ENCODE results near the gene HDAC11. TPM values are rescaled to one million over a fixed set of nuclear protein-coding genes. Genes with fewer than 3 reads are reported as not detected.

HDAC11 gene
- total RNA-seq, 4 donors from 2014 or later, result 15.8 to 41.0 (median 32.2) TPM

DNA sequence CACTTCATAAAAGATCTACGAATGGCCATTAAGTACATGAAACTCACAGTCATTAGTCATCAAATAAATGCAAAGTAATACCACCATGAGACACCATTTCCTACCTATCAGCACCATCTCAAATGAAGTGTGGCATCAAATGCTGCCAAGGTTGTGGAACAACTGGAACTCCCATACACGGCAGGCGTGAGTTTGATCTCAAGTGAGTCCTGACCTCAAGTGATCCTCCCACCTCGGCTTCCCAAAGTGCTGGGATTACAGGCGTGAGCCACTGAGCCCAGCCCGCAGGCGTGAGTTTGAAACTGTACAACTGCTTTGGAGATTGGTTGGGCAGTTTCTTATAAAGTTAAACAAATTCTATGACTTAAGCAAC is 28.8 kb upstream of the HDAC11 start:
- intact Hi-C loops (cut with DNase I), result no loop called here
- Histone ChIP-seq H3K4me1 (peaks cover 10 to 15% (median 11%) of the 10 kb centered on the region in 4 donors), H3K9me3 (no peaks in the 10 kb centered on the region), H3K27me3 (no peaks in the 10 kb centered on the region), H3K36me3 (no peaks in the 10 kb centered on the region), H3K27ac (replicated peaks in 1 of 4) (peak overlapping the region; percentile 77 to 88 (median 83)), H3K4me3 (peak overlapping the region; percentile 55 to 66 (median 60))
- WGBS, result 3% methylated on average over 7 of the region's 7 CpGs
- TF ChIP-seq POLR2AphosphoS5 (IDR thresholded peaks at IDR 0.05), result no peak
- no peak for TF ChIP-seq POLR2A (IDR thresholded peaks at IDR 0.05; ENCODE audit: low read depth)
- TF ChIP-seq EP300 (IDR thresholded peaks at IDR 0.05), result no peak
- TF ChIP-seq, protein P1, sequence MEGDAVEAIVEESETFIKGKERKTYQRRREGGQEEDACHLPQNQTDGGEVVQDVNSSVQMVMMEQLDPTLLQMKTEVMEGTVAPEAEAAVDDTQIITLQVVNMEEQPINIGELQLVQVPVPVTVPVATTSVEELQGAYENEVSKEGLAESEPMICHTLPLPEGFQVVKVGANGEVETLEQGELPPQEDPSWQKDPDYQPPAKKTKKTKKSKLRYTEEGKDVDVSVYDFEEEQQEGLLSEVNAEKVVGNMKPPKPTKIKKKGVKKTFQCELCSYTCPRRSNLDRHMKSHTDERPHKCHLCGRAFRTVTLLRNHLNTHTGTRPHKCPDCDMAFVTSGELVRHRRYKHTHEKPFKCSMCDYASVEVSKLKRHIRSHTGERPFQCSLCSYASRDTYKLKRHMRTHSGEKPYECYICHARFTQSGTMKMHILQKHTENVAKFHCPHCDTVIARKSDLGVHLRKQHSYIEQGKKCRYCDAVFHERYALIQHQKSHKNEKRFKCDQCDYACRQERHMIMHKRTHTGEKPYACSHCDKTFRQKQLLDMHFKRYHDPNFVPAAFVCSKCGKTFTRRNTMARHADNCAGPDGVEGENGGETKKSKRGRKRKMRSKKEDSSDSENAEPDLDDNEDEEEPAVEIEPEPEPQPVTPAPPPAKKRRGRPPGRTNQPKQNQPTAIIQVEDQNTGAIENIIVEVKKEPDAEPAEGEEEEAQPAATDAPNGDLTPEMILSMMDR (IDR thresholded peaks at IDR 0.05), result no peak
- DNase-seq (ENCODE audit: extremely low spot score), result no peak

DNA sequence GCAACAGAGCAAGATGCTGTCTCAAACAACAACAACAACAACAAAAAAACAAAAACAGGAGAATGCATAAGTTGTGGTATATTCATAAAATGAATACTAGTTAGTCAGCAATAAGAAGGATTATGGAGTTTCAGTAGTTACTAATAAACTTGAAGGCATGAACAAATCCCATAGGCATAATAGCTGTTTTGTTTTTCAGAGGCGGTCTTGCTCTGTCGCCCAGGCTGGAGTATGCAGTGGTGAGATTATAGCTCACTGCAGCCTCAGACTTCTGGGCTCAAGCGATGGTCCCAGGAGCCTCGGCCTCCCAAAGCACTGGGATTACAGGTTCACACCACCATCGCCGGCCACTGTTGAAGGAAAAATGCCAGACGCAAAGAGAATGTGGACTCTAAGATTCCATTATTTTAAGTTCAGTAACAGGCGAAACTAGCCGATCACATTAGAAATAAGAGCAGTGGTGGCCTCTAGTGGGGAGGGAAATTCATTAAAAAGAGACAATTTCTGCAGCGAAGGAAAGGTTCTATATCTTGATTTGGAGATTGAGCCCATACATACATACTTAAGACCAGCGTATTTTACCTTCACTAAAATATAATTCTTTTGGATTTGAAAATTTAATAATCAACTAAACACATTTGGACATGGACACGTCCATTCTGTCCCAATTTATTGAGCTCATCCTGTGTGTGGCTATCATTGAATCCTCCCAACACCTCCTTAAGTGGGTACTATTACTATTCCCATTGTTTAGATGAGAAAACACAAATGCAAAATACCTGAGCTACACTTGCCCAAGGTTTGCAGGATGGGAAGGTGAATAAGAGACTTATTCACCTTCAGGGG is 27.4 kb upstream of the HDAC11 start:
- peak overlapping the region; percentile 77 to 88 (median 83) for H3K27ac ChIP-seq (replicated peaks in 1 of 4)
- no peaks in the 10 kb centered on the region for H3K36me3 ChIP-seq
- H3K4me1 ChIP-seq, result peaks cover 10 to 15% (median 11%) of the 10 kb centered on the region in 4 donors
- WGBS, result 27% methylated on average over 12 of the region's 12 CpGs
- no peak for DNase-seq (ENCODE audit: extremely low spot score)
- intact Hi-C loops (cut with DNase I), result loop anchor here (2.0 kb wide), 2 partner anchors 24 to 360 kb away; no protein-coding TSS in a partner anchor
- no peak for TF ChIP-seq EP300 (IDR thresholded peaks at IDR 0.05)
- TF ChIP-seq, protein P1 (IDR thresholded peaks at IDR 0.05), result peak; percentile 59 to 70 (median 63)
- peak in 1 of 2 donors; percentile 10 for TF ChIP-seq POLR2AphosphoS5 (IDR thresholded peaks at IDR 0.05)
- no peaks in the 10 kb centered on the region for H3K27me3 ChIP-seq
- H3K4me3 ChIP-seq, result peak overlapping the region; percentile 55 to 66 (median 60)
- H3K9me3 ChIP-seq, result no peaks in the 10 kb centered on the region

DNA sequence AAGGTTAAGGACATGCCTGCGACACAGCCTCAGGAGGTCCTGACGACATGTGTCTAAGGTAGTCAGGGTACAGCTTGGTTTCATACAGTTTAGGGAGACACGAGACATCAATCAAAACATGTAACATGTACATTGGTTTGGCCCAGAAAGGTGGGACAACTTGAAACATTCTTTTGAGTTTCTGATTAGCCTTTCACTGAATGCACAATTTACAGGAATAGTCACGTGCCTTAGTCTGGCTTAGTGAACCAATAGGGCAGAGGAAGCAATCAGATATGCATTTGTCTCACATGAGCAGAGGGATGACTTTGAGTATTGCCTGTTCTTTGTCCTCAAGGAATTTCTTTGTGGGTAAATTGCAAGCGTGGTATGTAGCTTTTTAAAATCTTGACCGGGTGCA is 24.5 kb upstream of the HDAC11 start:
- H3K9me3 ChIP-seq, result no peaks in the 10 kb centered on the region

GRCh38 chr3:13457593-13457992 is 22.5 kb upstream of the HDAC11 start:
- TF ChIP-seq, protein P1 (IDR thresholded peaks at IDR 0.05), result no peak
- TF ChIP-seq POLR2A (IDR thresholded peaks at IDR 0.05; ENCODE audit: low read depth) (no peak), EP300 (IDR thresholded peaks at IDR 0.05) (no peak), POLR2AphosphoS5 (IDR thresholded peaks at IDR 0.05) (no peak)
- no peaks in the 10 kb centered on the region for H3K36me3 ChIP-seq
- DNase-seq (ENCODE audit: extremely low spot score), result no peak
- H3K27ac ChIP-seq (replicated peaks in 1 of 4), result no peak overlapping the region
- intact Hi-C loops (cut with DNase I), result no loop called here
- WGBS, result 85% methylated on average over 4 of the region's 4 CpGs
- H3K27me3 ChIP-seq, result peaks cover 0 to 6% (median 0%) of the 10 kb centered on the region in 4 donors
- no peaks in the 10 kb centered on the region for H3K9me3 ChIP-seq
- H3K4me3 ChIP-seq, result no peak overlapping the region
- H3K4me1 ChIP-seq, result peaks cover 0 to 2% (median under 1%) of the 10 kb centered on the region in 4 donors

More for the DNA sequence above, 24.5 kb upstream of the HDAC11 start:
- Histone ChIP-seq H3K36me3 (no peaks in the 10 kb centered on the region), H3K27me3 (peaks cover 0 to 4% (median 0%) of the 10 kb centered on the region in 4 donors), H3K27ac (replicated peaks in 1 of 4) (no peak overlapping the region), H3K4me1 (peaks cover 10 to 15% (median 11%) of the 10 kb centered on the region in 4 donors), H3K4me3 (no peak overlapping the region)
- TF ChIP-seq POLR2AphosphoS5 (IDR thresholded peaks at IDR 0.05) (no peak), EP300 (IDR thresholded peaks at IDR 0.05) (no peak), POLR2A (IDR thresholded peaks at IDR 0.05; ENCODE audit: low read depth) (no peak)
- TF ChIP-seq, protein P1 (IDR thresholded peaks at IDR 0.05), result no peak
- intact Hi-C loops (cut with DNase I), result no loop called here
- DNase-seq (ENCODE audit: extremely low spot score), result no peak
- 69% methylated on average over 6 of the region's 6 CpGs for WGBS
